HG02571 (cell line): ENCODE results near the gene EMX2.

ENCODE experiments used
- ATAC-seq: cut with Tn5 transposase; IDR thresholded peaks from one replicate; pipeline ENCODE4 v1.9.1; 2021; ENCODE audit warnings: mild to moderate bottlenecking, moderate library complexity; ENCODE audit not compliant: unreplicated experiment

EMX2 gene

DNA sequence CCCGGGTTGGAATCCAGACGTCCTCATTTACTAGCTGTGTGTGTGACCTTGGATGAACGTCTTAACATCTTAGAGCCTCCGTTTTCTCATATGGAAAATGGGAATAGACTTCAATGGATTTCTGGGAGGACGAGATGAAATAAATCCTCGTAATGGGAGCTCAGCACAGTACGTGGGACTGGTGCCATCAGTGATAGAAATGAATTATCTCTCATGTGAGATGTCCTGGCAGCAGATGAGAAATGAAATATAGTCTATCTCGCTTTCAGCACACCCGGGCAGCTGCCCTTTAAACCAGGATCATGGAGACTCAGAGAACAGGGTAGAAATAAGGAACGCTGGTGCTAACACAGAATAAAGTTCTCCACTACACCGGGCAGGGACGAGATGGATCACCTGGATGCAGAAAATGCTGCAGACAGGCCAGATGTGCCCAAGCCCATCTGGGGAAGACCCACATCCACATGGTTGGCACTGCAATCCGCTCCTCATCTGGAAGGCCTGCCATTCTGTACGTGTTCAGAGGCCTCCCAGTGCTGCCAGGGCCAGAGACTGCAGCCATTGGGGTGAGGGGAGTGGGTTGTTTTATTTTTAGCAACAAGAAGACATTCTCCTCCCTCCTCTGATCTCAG lies 11.1 kb upstream of the EMX2 start:
- ATAC-seq, result no peak

DNA sequence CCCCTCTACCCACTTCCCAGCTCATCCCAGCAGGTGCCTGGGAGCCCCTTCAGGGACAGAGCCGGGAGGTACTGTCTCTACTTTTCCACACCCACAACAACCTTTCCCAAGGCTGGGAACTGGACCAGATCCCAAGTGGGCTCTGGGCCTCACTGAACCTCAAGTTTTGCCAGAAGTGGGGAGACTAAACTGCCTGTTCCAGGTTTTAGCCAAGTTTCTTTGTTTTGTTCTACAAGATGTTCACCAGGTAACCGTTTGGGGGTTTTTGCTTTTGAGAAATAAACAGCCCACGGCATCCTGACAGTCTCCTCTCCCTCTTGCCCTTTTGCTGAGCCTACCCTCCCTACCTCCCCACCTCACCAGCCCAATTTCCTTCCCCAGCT lies 10.6 kb upstream of the EMX2 start:
- ATAC-seq, result no peak

DNA sequence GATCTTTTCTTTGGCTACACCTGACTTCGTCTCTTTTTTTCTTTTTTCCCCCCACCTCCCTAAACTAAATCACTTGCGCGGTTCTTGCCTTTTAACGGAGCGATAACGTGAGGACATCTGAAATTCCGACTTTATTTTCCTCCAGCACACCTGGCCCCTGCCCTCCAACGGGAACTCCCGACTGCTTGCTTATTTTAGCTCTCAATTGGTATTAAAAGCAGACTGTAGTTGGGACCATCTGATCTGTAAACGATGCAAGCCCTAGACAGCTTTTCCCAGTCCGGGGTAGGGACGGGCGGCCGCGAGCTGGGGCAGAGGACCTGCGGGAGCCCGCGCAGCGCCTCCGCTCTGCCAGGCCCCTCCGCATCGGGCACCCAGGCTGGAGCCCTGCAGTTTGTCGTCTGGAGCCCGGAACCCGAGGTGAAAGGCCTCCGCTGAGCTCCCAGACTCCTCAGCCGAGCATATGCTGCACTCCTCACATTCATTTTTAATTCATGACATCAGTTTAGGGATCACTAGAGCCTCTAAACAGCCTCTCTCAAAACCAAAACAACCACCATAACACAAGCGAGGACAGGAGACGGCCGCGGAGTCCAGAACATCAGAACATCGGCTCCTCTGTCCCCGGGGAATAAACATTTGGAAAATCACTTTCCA lies 10.0 kb upstream of the EMX2 start:
- no peak for ATAC-seq

DNA sequence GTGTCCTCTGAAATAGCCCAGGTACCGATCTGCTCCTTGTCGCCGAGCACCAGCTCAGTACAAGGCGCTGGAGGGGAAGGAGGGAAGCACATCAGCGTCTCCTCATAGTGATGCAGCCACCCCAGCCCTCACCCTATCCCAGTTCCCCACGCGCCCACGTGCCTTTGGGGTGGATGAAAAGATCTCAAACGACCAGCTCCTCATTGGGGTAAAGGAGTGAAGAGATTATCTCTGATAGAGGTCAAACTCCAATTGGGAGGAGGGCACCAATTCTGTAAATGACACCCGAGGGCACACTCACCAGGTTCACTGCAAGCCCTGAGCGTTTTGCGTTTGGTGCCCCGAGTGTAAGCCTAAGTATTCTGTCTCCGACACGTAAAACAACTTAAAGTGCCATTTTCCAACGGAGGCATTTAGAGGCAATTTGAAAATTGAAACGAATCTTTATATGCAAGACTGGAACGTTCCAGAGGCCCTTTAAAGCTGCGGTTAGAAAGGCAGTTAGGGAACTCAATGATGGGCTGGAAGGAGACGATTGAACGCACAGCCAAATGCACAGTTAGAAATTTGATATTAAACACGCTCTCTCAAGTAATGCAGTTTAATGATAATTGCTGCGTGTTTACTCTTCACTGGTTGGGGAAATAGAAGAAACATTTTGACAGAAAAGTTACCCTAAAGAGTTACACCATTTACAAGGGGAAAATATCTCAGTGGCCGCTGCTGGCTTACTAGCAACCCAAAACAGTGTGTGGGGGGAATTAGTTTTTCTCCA lies 8.9 kb upstream of the EMX2 start:
- ATAC-seq, result no peak

DNA sequence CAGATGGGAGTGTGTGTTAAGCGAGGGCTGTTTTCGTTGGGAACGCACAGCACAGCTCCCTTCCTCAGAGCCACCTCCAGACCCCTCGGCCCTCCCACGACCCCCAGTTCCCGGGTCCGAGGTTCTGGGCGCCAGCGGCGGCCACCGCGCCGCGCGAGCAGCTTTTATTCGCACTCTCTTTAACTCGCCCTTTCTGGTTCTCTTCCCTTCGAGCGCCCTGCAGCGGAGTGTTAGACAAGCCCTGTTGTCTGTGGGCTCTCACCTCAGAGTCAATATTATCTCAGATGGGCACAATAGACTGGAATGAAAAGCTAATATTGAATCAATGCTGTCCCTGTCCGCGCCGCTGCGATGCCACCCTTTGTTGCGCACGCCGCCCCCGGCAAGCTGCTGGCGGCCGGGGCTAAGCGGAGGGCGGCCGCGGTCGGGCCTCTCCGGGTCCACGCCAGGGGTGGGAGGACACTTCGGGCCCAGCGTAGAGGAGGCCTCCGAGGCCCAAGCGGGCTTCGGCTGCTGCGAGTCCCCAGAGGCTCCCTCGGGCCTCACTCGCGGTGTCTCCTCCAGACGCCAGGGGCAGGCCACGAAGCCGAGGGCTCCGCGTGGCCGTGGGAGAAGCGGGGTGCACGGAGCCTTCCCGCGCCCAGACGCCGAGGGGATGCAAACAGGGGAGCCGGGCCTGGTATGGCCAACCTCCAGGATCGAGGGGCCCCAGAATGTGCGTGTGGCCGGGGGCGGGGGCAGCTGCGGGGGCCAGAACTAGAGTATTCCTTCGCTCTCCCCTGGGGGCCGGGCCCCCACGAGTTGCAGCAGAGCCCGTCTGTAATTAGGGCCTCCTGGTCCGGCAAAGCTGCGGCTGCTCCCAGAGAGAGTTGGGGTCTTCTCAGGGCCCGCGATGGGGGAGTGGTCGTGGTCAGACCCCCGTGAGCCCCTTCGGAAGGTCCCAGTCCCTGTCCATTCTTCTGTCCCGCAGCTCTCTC lies 7.9 kb upstream of the EMX2 start:
- ATAC-seq, result no peak

DNA sequence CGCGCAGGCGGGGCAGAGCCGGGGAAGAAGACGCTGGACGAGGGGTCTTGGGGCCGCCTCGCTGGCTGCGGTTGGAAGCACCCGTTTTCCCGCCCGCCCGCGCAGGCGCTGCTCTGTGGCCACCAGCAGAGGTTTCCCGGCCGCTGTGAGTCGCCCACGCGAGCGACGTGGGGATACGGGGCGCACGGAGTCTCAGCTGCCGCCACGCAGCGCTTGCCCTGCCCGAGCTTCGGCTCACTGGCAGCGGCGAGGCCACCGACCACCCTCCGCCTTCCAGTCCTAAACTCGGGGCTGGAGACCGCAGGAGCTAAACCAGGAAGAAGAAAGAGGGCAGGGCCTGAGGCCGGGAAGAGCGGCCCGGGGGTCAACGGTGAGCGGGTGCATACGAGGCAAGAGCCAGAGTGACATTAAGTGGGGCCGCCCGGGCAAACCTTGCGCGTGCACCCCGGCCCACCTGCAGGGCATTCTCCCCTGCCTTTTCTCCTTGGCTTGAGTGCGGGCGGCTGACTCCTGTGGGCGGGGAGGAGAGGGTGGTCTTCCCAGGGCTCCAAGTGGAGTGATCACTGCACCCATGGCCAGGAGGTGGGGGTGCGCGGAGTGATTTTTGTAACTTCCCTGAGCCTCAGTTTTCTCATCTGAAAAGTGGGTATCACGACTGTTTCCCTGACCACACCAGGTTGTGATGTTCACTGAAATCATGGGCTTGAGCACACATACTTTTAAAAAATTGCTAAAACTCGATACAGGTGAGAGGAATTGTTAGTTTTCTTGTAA lies 7.1 kb upstream of the EMX2 start:
- ATAC-seq, result no peak

DNA sequence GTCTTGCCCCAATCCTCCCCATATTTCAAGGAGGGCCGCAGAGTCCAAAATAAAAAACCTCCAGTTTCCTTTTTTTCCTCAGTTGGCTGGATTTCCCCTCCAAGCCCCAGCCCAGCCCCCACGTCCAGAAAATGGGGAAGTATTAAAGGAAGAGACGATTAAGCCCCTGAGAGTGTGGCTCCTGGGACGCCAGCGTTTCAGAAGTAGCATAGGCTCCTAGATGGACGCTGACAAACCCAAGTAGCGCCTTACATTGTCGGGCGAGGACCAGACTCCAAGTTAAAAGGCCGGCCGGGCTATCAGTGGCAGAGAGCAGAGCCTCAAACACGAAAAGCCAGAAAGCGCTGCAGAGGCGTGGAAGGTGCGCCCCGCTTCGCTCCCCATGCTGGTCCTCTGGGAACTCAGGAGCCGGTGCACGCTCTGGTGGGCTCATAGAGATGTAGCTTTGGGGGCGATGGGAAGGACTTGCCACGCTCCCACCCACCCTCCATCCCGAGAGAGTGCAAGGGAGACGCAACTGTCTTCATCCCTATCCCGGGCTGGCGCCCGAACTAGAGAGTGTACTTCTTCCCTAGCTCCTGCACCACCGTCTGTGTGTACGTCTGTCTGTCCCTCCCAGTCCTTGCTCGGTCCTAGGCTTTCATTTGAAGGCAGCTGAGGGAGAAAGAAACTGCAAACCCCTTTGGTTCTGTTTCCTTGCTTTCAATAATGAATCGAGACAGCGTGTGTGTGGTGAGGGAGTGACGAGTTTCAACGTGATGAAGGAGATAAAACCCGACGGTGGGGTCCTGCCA lies 6.3 kb upstream of the EMX2 start:
- no peak for ATAC-seq

DNA sequence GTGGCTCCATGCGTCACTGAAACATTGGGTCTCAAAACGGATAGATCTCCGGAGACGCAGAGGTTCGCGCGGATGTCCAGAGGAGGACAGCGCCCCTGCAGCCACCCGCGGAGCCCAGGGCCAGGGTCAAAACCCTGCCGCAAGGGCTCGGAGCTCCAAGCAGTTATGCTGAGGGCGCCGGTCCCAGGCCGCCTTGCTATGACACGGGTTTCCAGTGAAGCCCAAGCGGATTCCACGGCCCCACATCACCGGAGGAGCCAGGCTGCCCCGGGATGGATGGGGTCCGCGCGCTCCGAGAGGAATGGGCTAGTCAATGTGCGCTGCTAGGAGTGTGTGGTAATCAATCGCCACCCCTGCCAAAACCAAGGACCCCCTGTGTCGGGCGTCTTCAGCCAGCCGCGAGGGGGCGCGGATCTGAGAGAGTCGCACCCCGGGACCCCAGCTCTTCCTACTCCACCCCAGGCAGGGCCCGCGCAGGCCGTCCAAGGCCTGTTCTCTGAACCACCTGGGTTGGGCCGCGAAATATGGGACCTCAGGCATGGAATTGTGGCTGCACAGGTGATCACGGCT lies 5.6 kb upstream of the EMX2 start:
- ATAC-seq, result no peak

DNA sequence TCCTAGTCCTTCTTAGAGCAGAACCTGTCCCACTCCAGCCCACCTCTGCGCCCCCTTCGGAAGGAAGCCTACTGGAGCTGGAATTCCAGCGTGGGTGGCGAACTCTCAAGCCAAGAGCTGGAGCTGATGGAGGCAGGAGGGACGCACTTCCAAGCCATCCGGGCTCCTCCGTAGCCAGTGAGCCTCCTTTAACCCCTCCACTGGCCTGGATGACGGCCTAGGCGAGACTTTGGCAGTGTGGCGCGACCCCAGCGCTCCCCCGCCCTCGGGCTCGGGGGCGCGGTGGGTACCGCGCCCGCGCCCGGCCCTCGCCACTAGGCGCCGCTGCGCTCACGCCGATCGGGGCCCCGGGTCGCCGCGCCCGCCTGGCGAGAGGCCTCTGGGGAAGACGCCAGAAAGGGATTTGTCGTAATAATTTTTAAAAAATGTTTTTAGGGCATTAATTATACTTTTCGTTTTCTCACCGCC lies 5.1 kb upstream of the EMX2 start:
- no peak for ATAC-seq

DNA sequence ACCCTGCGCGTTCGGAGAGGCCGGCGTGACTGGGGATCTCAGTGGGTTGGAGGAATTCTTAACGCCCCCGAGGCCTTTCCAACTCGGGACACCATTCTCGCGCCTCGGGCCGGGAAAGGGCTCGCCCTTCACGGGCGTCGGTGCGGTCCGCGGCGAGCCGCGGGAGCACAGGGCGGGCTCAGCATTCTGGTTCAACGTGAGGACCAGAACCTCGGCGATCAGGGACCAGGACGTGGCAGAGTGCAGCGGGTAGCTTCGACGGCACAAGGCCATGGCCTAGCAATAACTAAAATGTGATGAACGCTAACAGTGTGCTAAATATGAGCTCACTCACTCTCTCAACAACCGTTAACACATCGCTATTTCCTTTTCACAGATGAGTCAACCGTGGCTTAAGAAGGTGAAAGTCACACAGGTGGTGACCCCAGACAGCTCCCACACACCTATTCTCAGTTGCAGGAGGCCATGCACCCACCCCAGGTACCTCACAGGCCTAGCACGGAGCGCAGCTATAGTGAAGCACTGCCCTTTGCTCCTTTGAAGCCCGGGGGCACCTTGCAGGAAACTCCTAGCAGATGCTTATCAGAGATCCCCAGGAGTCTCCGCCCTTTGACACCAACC lies 4.5 kb upstream of the EMX2 start:
- no peak for ATAC-seq

DNA sequence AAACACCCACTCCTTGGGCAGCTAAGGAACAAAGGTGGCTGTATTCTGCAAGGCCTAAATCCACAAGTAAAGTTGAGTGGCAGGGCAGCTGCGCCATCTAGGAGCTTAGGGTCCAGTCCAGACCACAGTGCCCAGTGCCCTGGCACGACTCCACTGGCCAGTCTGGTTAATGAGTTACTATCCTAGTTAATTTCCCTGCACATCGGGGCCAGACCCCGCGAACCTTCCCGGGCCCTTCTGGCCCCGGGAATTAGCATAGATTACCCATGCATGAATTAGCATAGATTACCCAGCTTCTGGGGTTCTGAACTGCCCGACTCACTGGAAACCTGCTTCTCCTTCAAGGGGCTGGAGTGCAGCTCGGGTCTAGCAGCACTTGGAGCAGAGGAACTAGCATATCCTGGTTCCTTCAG lies 3.2 kb upstream of the EMX2 start:
- ATAC-seq, result no peak

DNA sequence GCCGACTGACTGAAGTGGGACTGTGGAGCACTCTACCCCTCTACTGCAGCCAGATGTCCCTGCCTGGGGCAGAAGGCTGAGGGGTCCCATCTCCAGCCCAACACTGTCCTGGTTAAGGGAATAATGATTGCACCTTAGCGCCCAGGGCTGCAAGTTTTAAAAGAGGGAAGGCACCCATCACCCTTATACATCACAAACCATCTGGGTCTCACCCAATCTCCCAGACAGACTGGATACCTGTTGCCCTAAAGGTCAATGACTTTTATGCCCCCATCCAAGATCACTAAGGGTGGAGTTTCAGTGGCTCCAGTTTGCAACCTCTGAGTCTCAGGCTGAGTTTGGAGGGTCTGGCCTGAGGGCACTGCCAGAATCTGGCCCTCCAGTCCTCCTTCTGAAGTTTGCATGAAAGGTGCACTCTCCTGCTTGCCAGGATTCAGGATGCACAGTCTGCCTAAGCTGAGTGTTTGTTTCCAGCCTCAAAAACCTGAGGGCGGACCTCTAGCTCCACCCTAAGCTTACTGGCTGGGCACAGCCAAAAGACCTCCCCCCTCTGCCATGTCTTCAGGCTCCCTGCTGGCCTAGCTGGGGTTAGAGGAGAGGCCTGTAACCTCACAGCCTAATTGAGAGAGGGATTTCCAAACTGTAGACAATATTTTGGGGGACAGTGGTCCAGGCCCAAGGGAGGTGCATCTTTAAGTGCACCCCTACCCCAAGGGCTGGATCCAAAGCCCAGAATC lies 2.5 kb upstream of the EMX2 start:
- ATAC-seq, result no peak

DNA sequence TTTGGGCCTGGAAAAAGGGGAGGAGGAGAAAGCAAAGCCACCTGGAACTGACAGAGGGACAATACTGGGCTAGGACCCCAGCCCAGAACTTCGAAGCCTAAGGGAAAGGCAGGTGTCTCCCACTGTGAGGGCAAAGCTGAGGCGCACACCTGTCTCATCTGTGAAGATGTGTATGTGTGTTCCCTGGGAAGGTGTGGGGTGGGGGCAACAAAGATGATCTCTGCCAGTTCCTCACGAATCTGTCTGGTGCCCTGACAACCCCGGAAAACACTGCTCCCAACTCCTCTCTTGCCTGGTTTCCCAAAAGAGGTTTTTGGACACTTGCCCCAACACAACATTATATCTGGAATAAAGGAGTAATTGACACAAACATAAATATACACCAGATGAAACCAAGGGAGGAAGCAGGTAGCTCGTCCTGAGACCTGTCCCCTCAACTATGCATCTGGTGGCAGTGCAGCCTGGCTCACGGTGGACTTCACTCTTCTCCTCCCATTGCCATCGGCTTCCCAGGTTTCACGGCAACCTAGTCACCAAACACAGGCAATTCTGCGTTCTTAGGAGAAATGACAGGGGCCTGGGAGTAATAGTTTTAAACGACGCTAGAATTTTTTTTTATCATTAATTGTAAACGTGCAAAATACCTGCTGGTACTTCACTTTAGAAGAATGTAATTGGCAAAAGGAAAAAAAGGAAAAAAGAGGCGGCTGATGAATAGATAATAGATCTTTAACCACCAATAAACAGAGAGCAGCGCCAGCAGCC lies 1.7 kb upstream of the EMX2 start:
- ATAC-seq, result no peak

DNA sequence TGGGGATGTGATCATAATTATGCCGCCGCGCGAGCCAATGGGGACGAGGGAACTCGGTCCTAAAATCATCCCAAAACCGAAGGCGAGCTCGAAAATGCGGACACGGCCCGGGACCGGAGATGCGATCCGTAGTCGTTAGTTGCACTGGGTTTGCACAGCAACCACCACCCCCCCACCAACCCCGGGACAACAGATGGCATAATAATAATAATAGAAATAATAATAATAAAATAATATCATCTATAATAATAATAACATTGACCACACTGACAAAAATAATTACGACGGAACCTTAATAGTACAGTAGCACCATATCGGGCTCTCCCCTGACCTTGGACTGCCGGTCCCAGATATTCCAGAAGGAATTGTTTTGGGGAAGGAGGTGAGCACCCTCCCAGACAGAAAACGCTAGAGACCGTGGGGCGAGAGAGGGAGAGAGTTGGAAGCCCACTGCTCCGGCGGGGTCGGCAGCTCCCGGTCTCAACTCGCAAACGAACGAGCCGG lies 1.1 kb upstream of the EMX2 start:
- ATAC-seq, result no peak

DNA sequence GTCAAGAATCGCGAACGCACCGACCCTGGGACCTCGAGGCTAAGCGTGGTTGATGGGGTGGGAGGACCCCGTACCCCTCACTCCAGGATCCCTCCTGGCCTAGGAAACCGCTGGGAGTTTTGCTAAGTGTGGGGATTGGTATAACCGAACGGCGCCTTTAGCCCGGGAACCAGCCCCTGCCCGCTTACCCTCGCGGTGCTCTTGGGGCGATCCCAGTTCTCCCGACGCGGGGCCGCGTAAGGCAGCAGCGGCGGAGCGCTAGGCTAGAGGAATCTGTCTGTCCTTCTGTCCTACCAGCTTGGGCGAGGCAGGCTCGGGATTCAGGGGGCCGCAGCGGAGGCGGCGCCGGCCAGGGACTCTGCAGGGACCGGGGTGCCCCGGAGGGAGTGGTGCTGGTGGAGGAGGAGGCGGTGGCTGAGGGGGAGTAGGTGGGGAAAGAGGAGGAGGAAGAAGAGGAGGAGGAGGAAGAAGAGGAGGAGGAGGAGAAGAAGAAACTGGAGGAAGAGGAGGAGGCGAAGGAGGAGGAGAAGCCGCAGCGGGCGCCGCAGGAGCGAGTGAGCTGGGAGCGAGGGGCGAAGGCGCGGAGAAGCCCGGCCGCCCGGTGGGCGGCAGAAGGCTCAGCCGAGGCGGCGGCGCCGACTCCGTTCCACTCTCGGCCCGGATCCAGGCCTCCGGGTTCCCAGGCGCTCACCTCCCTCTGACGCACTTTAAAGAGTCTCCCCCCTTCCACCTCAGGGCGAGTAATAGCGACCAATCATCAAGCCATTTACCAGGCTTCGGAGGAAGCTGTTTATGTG lies 439 bp upstream of the EMX2 start:
- no peak for ATAC-seq
